ENCODE data around the gene ESYT2. TPM values are rescaled to one million over a fixed set of nuclear protein-coding genes. Genes with fewer than 3 reads are reported as not detected.

The ESYT2 gene
- total RNA-seq, 1 donor from 2014 or later = 31.8 TPM

DNA sequence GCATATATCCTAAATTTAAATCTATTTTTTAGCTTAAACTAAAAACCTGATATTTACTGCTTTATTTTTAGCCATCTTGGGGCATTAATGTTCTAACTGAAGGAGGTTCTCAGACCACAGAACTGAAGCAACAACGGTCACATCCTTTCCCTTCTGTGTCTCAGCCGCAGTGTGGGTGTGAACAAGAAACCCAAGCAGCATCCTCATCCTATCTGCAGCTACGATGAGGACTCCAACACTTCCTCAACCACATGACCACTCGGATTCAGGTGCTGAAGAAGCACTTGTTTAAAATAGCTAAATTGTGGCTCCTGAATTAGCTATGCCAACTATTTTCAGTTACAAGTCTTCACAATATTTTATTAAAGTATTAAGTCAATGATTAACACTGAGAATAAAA is 5.3 kb downstream of the ESYT2 start:
- no peak overlapping the region for H3K4me3 Mint-ChIP-seq (ENCODE audit: unreplicated experiment)
- peaks cover 3% of the 10 kb centered on the region for H3K27me3 Mint-ChIP-seq (ENCODE audit: unreplicated experiment)
- H3K9me3 Mint-ChIP-seq (ENCODE audit: unreplicated experiment) = no peaks in the 10 kb centered on the region
- no peaks in the 10 kb centered on the region for H3K36me3 Mint-ChIP-seq (ENCODE audit: low read depth, unreplicated experiment)
- peaks cover 24% of the 10 kb centered on the region for H3K4me1 Mint-ChIP-seq (ENCODE audit: unreplicated experiment)
- H3K27ac Mint-ChIP-seq (ENCODE audit: unreplicated experiment) = no peak overlapping the region
- TF ChIP-seq CTCF (IDR thresholded peaks at IDR 0.05; ENCODE audit: unreplicated experiment) = no peak
- DNase-seq (ENCODE audit: low spot score) = no peak

GRCh38 chr7:158821171-158822031 is 7.9 kb downstream of the ESYT2 start:
- no peaks in the 10 kb centered on the region for H3K27me3 Mint-ChIP-seq (ENCODE audit: unreplicated experiment)
- DNase-seq (ENCODE audit: low spot score) = no peak
- peaks cover 27% of the 10 kb centered on the region for H3K4me1 Mint-ChIP-seq (ENCODE audit: unreplicated experiment)
- H3K4me3 Mint-ChIP-seq (ENCODE audit: unreplicated experiment) = no peak overlapping the region
- no peak overlapping the region for H3K27ac Mint-ChIP-seq (ENCODE audit: unreplicated experiment)
- H3K9me3 Mint-ChIP-seq (ENCODE audit: unreplicated experiment) = no peaks in the 10 kb centered on the region
- no peak for TF ChIP-seq CTCF (IDR thresholded peaks at IDR 0.05; ENCODE audit: unreplicated experiment)
- no peaks in the 10 kb centered on the region for H3K36me3 Mint-ChIP-seq (ENCODE audit: low read depth, unreplicated experiment)

GRCh38 chr7:158820656-158821055 is 8.7 kb downstream of the ESYT2 start:
- H3K27me3 Mint-ChIP-seq (ENCODE audit: unreplicated experiment) = no peaks in the 10 kb centered on the region
- H3K4me1 Mint-ChIP-seq (ENCODE audit: unreplicated experiment) = peaks cover 34% of the 10 kb centered on the region
- H3K36me3 Mint-ChIP-seq (ENCODE audit: low read depth, unreplicated experiment) = peaks cover 3% of the 10 kb centered on the region
- TF ChIP-seq CTCF (IDR thresholded peaks at IDR 0.05; ENCODE audit: unreplicated experiment) = no peak
- no peaks in the 10 kb centered on the region for H3K9me3 Mint-ChIP-seq (ENCODE audit: unreplicated experiment)
- no peak overlapping the region for H3K4me3 Mint-ChIP-seq (ENCODE audit: unreplicated experiment)
- H3K27ac Mint-ChIP-seq (ENCODE audit: unreplicated experiment) = no peak overlapping the region
- no peak for DNase-seq (ENCODE audit: low spot score)

- no peak for TF ChIP-seq CTCF (IDR thresholded peaks at IDR 0.05; ENCODE audit: unreplicated experiment)
- peaks cover 44% of the 10 kb centered on the region for H3K4me1 Mint-ChIP-seq (ENCODE audit: unreplicated experiment)
- no peaks in the 10 kb centered on the region for H3K9me3 Mint-ChIP-seq (ENCODE audit: unreplicated experiment)
- H3K36me3 Mint-ChIP-seq (ENCODE audit: low read depth, unreplicated experiment) = peaks cover 8% of the 10 kb centered on the region
- H3K4me3 Mint-ChIP-seq (ENCODE audit: unreplicated experiment) = no peak overlapping the region
- no peak overlapping the region for H3K27ac Mint-ChIP-seq (ENCODE audit: unreplicated experiment)
- no peak for DNase-seq (ENCODE audit: low spot score)
- H3K27me3 Mint-ChIP-seq (ENCODE audit: unreplicated experiment) = peaks cover 2% of the 10 kb centered on the region
These were observed 9.6 kb downstream of the ESYT2 start for GRCh38 chr7:158819571-158820203.

Data from endothelial cell (in vitro differentiated cells).